ENCODE results near the gene SLC24A3.

Gene SLC24A3

DNA sequence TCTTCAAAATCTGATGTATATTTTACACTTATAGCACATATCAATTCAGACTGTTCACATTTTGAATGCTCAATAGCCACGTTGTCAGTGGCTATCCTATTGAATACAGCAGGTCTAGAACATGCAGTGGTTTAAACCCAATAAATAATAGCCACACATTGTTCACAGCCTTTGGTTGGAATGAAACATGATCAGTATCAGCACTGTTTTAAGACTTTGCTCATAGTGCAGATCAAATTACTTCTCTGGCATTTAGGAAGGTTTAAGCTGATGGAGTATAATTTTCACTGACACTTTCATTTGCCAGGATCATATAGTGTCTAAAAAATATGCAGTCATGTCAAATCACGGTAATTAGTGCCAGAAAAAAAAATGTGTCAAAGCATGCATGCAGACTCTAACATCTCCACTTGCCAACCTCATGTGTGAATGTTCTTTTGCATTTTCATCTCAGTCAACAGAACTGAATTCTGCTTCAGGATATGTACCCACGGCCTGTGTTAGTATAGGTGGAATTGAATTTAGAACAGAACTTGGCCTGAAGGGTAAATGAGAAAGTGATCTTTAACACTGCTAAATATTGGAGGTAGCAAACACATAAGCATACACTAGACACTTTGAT is 184.1 kb downstream of the SLC24A3 start:
- DNase-seq: no peak

- no peak for DNase-seq
Observed at GRCh38 chr20:19397226-19397625, 184.8 kb downstream of the SLC24A3 start.

DNA sequence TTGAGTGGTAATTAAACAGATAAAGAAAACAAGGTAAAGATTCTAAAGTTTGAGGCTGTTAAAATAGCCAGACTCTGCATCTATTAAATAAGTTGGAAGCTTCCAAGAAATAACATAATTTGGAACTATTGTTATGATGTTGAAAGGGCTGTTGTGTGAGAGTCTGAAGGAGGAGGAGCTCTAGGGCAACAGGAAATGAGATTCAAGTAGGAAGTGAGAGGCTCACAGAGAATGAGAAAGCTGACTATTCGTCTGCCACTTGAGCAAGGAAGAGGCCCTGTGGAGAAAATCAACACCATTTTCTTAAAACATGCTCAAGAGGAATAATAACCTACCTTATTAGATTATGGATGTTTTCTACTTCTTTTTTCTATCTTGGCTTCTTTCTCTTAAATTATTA is 185.2 kb downstream of the SLC24A3 start:
- DNase-seq: no peak

DNA sequence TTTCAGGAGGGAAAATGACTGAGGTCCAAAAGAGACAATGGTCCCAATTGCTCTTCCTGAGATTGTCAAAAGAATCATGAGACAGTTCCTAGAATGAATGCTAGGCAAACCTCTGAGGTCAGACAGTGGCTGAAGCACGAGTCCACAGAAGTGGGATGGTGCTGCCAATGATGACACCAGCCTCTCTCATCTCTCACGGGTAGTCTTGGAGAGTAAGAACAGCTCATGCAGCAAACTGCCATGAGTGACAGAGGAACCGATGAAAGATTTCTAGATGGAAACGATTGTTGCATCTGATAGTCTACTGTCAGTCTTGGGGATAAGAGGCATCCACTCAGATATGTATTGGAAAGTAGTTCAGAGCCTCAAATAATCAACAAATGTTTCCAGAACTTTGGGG is 188.7 kb downstream of the SLC24A3 start:
- DNase-seq: no peak

- no peak for DNase-seq
Observed at GRCh38 chr20:19403549-19403948, 191.1 kb downstream of the SLC24A3 start.

- DNase-seq: no peak
Observed at GRCh38 chr20:19404826-19405225, 192.4 kb downstream of the SLC24A3 start.

- no peak for DNase-seq
Observed at GRCh38 chr20:19405958-19406357, 193.5 kb downstream of the SLC24A3 start.

DNA sequence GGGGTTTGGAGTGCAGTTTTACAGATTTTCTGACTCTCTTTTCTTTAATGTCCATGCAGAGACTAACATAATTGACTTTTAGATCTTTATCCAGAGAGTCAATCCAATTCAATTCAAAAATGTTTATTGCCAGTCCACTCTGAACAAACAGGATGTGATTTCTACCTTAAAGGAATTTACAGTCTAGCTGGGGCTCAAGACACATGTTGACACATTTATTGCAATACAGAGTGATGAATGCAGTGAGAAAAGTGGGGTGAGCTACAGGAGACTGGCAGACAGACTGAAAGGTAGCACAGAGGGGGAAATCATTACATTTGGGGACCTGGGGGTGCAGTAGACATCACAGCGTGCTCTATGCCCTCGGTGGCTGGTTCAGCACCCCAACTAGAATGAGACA is 193.9 kb downstream of the SLC24A3 start:
- no peak for DNase-seq

DNA sequence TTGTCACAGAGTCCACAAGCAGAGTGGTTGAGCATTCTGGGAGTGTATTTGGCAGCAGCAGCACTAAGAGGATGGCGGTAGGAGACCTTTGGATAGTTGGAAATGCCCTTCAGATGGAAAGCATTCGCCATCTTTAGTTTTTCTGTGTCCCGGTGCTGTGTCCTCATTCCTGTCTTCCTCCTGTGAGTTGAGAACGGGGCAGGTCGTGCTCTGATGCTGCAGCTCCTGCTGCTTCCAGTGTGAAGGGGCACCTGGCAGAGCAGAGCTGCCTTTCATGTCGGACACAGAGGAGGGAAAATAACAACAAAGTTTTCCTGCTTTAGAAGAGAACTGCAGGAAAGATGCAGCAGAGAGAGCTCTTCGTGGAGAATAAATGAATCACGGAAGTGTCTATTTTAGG is 194.8 kb downstream of the SLC24A3 start:
- DNase-seq: no peak

DNA sequence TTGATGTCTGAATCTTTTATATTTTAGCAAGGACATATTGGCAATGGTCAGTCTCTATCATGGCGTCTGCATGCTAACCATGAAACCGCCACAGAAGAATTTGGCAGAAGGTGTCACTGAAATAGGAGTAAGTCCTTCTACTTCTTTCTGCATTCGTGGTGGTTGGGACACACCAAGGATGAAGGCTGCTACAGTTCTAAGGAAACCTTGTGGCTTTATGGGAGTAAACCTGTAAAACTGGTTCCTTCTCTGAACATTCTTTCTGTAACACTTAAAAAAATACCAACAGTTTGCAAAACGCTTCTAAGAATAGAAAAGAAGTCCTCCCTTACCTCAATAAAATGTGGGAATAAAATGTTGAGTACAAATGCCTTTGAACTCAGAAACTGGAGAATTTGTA is 195.3 kb downstream of the SLC24A3 start:
- no peak for DNase-seq

DNA sequence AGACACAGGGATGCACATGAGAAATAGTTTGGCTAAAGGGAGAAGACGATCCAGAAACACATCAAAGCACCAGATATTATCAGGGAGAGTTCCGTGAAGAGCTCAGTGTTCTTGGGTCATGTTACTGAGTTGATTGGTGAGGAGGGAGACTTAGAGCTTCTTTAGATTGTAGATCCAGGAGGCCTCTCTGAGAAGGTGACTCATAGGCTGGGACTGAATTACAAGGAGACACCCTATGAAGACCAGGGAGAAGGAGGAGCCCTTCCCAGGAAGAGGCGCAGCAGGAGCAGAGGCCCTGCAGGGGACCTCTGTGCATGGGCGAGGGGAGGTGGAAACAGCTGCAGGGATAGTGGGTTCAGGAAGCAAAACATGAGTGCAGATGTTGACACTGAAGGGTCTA is 196.5 kb downstream of the SLC24A3 start:
- DNase-seq: no peak

DNA sequence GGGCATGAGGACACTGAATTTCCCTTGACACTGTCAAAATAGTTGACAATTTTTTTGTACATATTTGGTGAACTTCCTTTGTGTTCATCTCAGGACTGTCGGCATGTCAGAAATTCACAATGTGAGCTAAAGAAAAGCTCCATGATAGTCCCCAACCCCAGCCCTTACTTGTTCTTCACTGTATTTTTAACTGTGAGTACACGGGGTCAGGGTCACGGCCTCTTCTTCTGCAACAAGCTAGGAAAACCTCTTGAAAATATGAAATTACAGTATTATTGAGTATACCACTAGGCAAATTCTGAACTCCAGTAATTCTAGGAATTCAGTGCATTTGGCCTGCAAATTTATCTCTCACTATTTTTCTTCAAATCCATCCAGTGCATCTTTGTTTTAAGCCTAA is 199.4 kb downstream of the SLC24A3 start:
- DNase-seq: no peak

- DNase-seq: no peak
Observed at GRCh38 chr20:19412254-19412653, 199.8 kb downstream of the SLC24A3 start.

GRCh38 chr20:19414600-19414999 is 202.2 kb downstream of the SLC24A3 start:
- DNase-seq: no peak

GRCh38 chr20:19415786-19416185 is 203.3 kb downstream of the SLC24A3 start:
- DNase-seq: no peak

- DNase-seq: no peak
Observed at GRCh38 chr20:19416627-19417026, 204.2 kb downstream of the SLC24A3 start.

- no peak for DNase-seq
Observed at GRCh38 chr20:19419396-19419795, 207.0 kb downstream of the SLC24A3 start.

GRCh38 chr20:19423097-19423899 is 210.9 kb downstream of the SLC24A3 start:
- DNase-seq: no peak

DNA sequence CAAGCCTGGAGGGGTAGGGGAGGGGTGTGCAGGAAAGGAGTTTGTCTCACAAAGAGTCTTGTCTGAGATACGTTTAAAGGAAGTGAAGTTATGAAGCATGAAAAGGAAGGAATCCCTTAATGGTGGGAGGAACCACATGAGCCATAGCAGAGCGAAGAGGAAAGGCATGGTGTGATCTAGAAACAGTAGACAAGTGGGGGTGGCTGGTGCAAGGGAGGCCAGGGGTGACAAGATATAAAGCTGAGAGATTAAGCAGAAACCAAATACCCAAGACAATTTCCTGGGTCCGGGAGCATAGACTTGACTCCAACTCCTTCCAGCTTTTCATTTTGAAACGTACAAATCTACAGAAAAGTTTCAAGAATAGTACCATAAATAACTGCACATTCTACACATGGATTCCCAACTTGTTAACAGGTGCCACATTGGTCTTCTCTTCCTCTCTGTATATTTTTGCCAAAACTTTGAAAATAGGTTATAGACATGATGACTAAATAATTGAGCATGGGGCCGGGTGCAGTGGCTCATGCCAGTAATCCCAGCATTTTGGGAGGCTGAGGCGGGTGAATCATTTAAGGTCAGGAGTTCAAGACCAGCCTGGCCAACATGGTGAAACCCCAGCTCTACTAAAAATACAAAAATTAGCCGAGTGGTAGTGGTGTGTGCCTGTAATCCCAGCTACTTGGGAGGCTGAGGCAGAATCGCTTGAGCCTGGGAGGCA is 211.6 kb downstream of the SLC24A3 start:
- no peak for DNase-seq

GRCh38 chr20:19426356-19426755 is 213.9 kb downstream of the SLC24A3 start:
- no peak for DNase-seq

DNA sequence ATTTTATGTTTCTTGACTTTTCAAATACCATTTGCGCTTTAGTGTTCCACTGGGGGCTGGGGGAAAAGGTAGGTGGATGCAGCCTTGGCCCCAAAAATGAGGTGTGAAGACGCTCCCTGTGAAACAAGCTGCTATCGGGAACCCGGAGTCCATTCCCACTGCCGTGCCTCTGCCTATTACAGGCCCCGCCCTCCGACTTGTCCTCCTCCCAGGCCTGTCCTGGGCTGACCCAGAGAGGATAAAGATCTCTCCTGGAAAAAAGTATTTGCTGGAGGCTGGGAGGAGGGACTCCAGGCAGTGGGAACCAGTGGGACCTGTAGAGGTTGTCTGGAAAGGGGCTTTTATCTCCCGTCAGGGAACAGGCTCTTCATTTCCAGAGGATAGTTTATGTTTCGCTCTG is 215.0 kb downstream of the SLC24A3 start:
- DNase-seq: no peak

DNA sequence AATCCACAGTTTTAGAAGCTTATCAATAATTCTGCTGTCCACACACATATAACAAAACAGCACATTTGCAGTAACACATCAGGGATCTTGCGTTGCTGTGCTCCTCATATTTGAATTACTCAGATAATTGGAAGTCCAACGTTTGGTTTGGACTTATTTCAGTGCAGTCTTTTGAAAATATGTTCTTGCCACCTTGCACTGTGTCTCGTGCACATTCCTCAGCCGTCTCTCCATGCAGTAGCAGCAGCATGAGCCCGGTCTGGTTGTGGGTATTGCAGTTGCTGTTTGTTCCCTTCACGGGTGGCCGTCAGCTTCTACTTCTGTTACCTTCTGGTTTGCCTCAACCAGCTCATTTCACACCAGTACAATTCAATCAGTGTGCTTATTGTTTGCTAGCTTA is 215.5 kb downstream of the SLC24A3 start:
- no peak for DNase-seq

- DNase-seq: no peak
Observed at GRCh38 chr20:19428324-19428723, 215.9 kb downstream of the SLC24A3 start.

GRCh38 chr20:19429538-19429937 is 217.1 kb downstream of the SLC24A3 start:
- no peak for DNase-seq
